BLaER1 treated with 17β-estradiol and CSF1 and Interleukin-3, amounts not matched to agents 10 nM and 100 nM (cell line): Measurements from ENCODE around the gene SYNGR4.
"Not testable (repeated sequence)": the region's sequence is repeated elsewhere in the genome, so short reads cannot be mapped to it uniquely, and the experiment has no call there.

ENCODE experiments used
- H3K27ac ChIP-seq, 11 experiments: shearing (Covaris generic); formaldehyde crosslinking; 2 replicates each; pipeline ENCODE4 v1.8.1; 2022
- H3K27me3 ChIP-seq, 11 experiments: shearing (Covaris generic); formaldehyde crosslinking; 2 replicates each; pipeline ENCODE4 v1.8.1; 2022
- H3K36me3 ChIP-seq, 11 experiments: shearing (Covaris generic); formaldehyde crosslinking; 2 replicates each; pipeline ENCODE4 v1.8.1; 2022
- H3K4me1 ChIP-seq, 10 experiments: shearing (Covaris generic); formaldehyde crosslinking; 2 replicates each; pipeline ENCODE4 v1.8.1; 2022
- H3K4me2 ChIP-seq, 11 experiments: shearing (Covaris generic); formaldehyde crosslinking; 2 replicates each; pipeline ENCODE4 v1.8.1; 2022
- H3K4me3 ChIP-seq, 10 experiments: shearing (Covaris generic); formaldehyde crosslinking; 2 replicates each; pipeline ENCODE4 v1.8.1; 2022
- H3K9ac ChIP-seq, 11 experiments: shearing (Covaris generic); formaldehyde crosslinking; 2 replicates each; pipeline ENCODE4 v1.8.1; 2022
- H3K9me3 ChIP-seq, 11 experiments: shearing (Covaris generic); formaldehyde crosslinking; replicated peaks in 1 of 11; 2 replicates each; pipeline ENCODE4 v1.8.1; 2022
- H4K20me1 ChIP-seq, 11 experiments: shearing (Covaris generic); formaldehyde crosslinking; 2 replicates each; pipeline ENCODE4 v1.8.1; 2022
- Cebpa-rat ChIP-seq, 11 experiments: shearing (Covaris generic); IDR thresholded peaks; 2 replicates each; pipeline ENCODE4 v1.8.1; 2022

The SYNGR4 gene

DNA sequence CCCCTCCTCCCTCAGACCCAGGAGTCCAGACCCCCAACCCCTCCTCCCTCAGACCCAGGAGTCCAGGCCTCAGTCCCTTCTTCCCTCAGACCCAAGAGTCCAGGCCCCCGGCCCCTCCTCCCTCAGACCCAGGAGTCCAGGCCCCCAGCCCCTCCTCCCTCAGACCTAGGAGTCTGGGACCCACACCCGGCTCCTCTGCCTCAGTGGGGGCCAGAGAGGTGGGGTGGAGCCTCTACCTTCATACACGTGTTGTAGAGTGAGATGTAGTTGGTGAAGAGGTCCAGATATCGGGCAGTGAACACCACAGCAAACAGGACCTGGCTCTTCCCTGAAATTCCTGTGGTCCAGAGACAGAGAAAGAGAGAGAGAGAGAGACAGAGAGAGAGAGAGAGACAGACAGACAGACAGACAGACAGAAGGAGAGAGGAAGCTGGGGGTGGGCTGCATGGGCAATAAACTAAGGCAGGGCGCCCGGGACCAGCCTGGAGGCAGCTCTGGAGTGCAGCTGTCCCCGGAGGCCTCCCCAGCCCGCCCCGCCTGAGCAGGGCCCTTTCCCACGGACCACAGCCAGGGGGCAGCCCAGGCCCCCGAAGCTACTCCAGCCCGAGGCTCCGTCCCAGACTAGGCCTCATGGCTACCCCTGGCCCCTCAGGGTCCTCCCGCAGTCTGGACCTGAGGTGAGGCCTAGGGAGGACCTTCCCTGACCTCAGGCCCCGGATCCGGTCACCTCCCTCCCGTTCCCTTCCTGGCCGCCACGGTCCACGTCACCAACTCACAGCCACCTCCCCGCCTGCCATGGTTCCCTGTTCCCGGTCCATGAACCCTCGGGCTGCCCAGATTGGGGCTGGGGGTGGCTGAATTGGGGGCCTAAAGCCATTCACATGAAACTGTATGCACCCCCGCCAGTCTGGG is 26.3 kb downstream of the SYNGR4 start:
- TF ChIP-seq Cebpa-rat (IDR thresholded peaks at IDR 0.05) = no peak
- Histone ChIP-seq H3K4me3 (peak overlapping the region; percentile 72 to 96 (median 88)), H3K4me1 (peaks cover 28 to 51% (median 46%) of the 10 kb centered on the region in 10 experiments), H3K4me2 (peak overlapping the region; percentile 74 to 98 (median 94)), H4K20me1 (peaks cover 0 to 24% (median 6%) of the 10 kb centered on the region in 11 experiments; a peak in 10 of 22 replicates), H3K36me3 (peaks cover 40 to 41% (median 40%) of the 10 kb centered on the region in 11 experiments), H3K27ac (peak overlapping the region; percentile 92 to 98 (median 96)), H3K9ac (peak overlapping the region; percentile 91 to 100 (median 98)), H3K27me3 (peaks cover 23 to 31% (median 30%) of the 10 kb centered on the region in 11 experiments), H3K9me3 (no peaks in the 10 kb centered on the region)

DNA sequence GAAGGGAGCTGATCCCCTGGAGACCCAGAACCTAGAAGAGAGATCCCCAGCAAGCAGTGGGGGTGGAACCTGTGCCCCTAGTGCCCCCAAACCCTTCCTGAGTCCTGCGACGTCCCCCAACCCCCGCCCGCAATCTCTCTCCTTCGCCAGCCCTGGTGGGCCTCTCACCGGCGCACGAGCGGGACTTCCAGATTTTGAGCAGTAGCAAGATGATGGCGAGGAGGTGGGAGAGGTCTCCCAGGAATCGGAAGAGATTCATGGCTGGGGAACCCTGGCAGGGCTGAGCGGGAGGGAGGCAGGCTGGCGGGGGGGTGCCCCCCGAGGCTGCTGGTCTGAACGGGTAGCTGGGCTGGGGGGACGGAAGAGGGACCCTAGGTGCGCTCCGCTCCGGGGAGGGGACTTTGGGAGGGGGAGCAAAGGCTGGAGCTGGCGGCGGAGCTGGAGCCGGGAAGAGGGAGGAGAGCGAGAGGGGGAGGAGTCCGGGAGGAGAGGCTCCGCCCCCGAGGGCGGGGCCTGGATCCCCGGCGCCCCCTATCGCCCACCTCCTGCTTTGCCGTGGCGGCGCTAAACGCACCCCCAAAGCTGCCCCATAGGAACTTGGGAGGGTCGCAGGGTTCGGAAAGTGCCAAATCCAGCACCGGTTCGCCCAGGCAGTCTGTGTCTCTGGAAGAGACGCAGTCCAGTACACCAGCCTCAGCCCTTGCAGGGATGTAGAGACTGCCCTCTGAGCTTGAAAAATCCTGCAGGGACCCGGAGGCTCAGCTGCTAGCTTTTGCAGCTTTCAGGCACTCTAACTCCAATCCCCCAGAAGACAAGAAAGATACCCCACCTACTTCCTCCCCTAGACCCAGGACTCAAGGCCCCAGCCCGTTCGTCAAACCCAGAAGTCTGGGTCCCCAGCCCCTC is 27.2 kb downstream of the SYNGR4 start, which contains the start of gene KDELR1:
Gene KDELR1 (minus strand): TSS at position 452 of the 906 bp plus-strand sequence. CDS start 193 bp downstream, at position 259.
- Histone ChIP-seq H3K4me1 (peaks cover 28 to 60% (median 55%) of the 10 kb centered on the region in 10 experiments), H3K9me3 (no peaks in the 10 kb centered on the region), H3K4me2 (peak within 1 kb of the TSS; percentile 74 to 99 (median 96)), H3K4me3 (peak within 1 kb of the TSS; percentile 72 to 96 (median 88)), H4K20me1 (peaks cover 0 to 26% (median 6%) of the 10 kb centered on the region in 11 experiments; a peak in 10 of 22 replicates), H3K9ac (peak within 1 kb of the TSS; percentile 91 to 100 (median 98)), H3K27ac (peak within 1 kb of the TSS; percentile 92 to 98 (median 96)), H3K27me3 (peaks cover 32 to 41% (median 39%) of the 10 kb centered on the region in 11 experiments), H3K36me3 (peaks cover 31 to 32% (median 31%) of the 10 kb centered on the region in 11 experiments)
- no peak for TF ChIP-seq Cebpa-rat (IDR thresholded peaks at IDR 0.05)

DNA sequence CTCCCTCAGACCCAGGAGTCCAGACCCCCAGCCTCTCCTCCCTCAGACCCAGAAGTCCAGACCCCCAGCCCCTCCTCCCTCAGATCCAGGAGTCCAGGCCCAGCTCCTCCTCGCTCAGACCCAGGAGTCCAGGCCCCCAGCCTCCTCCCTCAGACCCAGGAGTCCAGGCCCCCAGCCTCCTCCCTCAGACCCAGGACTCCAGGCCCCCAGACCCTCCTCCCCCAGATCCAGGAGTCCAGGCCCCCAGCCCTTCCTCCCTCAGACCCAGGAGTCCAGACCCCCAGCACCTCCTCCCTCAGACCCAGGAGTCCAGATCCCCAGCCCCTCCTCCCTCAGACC is 27.8 kb downstream of the SYNGR4 start:
- H3K27me3 ChIP-seq = peaks cover 38 to 47% (median 45%) of the 10 kb centered on the region in 11 experiments
- H3K4me2 ChIP-seq = peak overlapping the region; percentile 40 to 99 (median 93); a peak in 19 of 22 replicates
- H3K4me3 ChIP-seq = peak overlapping the region in 1 of 10 experiments; percentile 88; a peak in 2 of 20 replicates
- H3K9me3 ChIP-seq = not testable (repeated sequence)
- peaks cover 0 to 23% (median 6%) of the 10 kb centered on the region in 11 experiments; a peak in 10 of 22 replicates for H4K20me1 ChIP-seq
- peaks cover 28 to 66% (median 61%) of the 10 kb centered on the region in 10 experiments for H3K4me1 ChIP-seq
- H3K9ac ChIP-seq = peak overlapping the region in 7 of 11 experiments; percentile 91 to 100 (median 98); a peak in 6 of 22 replicates
- peak overlapping the region in 2 of 11 experiments; percentile 94 to 97; a peak in 2 of 22 replicates for H3K27ac ChIP-seq
- H3K36me3 ChIP-seq = peaks cover 25 to 26% (median 25%) of the 10 kb centered on the region in 11 experiments

DNA sequence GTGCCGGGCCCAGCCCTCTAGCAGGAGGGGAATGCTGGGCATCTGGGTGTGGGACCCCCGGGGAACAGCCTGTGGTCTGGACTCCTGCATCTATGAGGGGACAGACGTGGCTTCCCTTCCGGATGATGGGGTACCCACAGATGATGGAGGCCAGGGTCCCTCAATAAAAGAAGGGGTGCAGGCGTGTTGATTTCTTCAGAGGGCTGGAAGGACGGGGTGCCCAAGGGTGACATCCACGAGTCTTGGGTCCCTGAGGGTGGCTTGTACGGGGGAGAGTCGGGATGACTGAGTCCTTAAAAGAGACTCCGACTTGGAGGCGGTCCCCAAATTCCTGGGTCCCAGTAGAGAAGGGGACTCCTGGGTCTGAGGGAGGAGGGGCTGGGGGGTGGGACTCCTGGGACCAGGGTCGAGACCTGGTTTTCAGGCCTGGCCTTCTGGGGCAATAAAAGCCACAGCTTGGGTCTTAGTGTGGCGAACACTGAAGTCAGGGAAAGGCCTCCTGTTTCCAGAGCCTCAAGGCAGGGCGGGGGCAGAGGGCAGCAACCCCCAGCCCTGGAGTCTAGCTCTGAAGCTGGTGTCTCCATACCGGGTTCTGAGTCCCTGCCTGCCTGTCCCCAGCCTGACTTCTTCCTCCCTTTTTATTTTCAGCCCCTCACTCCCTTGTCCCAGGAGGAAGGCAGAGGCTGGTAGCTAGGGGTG is 28.8 kb downstream of the SYNGR4 start:
- peak overlapping the region in 5 of 11 experiments; percentile 6 to 52 (median 36); a peak in 7 of 22 replicates for H3K27ac ChIP-seq

DNA sequence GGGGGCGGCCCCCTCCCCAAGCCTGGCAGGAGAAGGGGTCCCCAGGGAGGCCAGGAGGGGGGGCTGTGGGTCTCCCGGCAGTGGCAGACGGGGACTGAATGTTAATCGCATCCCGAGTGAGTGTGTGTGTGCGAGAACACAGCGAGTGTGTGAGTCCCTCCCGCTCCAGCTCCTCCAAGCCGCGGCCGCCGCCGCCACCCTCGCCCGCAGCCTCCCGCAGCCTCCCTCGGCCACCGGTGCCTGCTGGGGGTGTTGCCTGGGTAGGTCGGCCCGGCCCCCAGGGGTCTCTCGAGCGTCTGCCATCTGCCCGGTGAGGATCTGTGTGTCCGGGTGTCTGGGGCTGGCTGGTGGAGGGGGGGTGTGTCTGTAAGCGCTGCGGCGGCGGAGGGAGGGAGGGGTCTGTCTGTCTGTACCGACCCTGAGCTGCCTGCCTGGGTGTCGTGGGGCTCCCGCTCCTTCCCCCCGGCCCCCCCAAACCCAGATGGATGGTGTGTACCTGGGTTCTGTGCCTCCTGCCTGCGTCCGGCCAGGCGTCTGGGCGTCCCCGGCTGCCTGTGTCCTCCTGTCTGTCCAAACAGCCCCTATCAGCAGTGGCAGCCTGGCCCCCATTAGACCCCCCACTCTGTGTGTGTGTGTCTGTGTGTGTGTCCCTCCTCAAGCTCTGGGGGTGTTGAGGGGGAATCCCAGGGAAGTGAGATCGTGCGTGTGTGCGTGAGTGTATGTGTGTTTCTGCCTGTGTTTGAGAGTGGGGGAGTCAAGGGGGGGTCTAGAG is 29.6 kb downstream of the SYNGR4 start, which contains the start of gene GRIN2D:
Gene GRIN2D (plus strand): TSS at position 110 of the 772 bp plus-strand sequence. CDS start 4,725 bp downstream, outside the sequence.
- H3K9ac ChIP-seq = peak within 1 kb of the TSS; percentile 44 to 74 (median 61); a peak in 20 of 22 replicates
- peaks cover 56 to 64% (median 63%) of the 10 kb centered on the region in 11 experiments for H3K27me3 ChIP-seq
- peak within 1 kb of the TSS; percentile 84 to 99 (median 95) for H3K4me2 ChIP-seq
- peaks cover 0 to 14% (median 5%) of the 10 kb centered on the region in 11 experiments; a peak in 8 of 22 replicates for H4K20me1 ChIP-seq
- peaks cover 26 to 72% (median 66%) of the 10 kb centered on the region in 10 experiments for H3K4me1 ChIP-seq
- H3K9me3 ChIP-seq = peaks cover 0 to 5% (median 0%) of the 10 kb centered on the region in 11 experiments; a peak in 4 of 22 replicates
- no peak for TF ChIP-seq Cebpa-rat (IDR thresholded peaks at IDR 0.05)
- H3K27ac ChIP-seq = peak within 1 kb of the TSS in 5 of 11 experiments; percentile 6 to 52 (median 36); a peak in 7 of 22 replicates
- H3K36me3 ChIP-seq = peaks cover 7 to 9% (median 8%) of the 10 kb centered on the region in 11 experiments
- H3K4me3 ChIP-seq = peak within 1 kb of the TSS; percentile 35 to 66 (median 52)

More for the DNA sequence above, 28.8 kb downstream of the SYNGR4 start:
- peak overlapping the region; percentile 84 to 99 (median 95) for H3K4me2 ChIP-seq
- peaks cover 48 to 57% (median 56%) of the 10 kb centered on the region in 11 experiments for H3K27me3 ChIP-seq
- peaks cover 0 to 14% (median 5%) of the 10 kb centered on the region in 11 experiments; a peak in 10 of 22 replicates for H4K20me1 ChIP-seq
- TF ChIP-seq Cebpa-rat (IDR thresholded peaks at IDR 0.05) = no peak
- H3K9me3 ChIP-seq = no peaks in the 10 kb centered on the region
- H3K9ac ChIP-seq = peak overlapping the region in 10 of 11 experiments; percentile 44 to 74 (median 64); a peak in 18 of 22 replicates
- peaks cover 14 to 16% (median 15%) of the 10 kb centered on the region in 11 experiments for H3K36me3 ChIP-seq
- H3K4me3 ChIP-seq = peak overlapping the region in 9 of 10 experiments; percentile 35 to 66 (median 52); a peak in 15 of 20 replicates
- H3K4me1 ChIP-seq = peaks cover 28 to 72% (median 67%) of the 10 kb centered on the region in 10 experiments

DNA sequence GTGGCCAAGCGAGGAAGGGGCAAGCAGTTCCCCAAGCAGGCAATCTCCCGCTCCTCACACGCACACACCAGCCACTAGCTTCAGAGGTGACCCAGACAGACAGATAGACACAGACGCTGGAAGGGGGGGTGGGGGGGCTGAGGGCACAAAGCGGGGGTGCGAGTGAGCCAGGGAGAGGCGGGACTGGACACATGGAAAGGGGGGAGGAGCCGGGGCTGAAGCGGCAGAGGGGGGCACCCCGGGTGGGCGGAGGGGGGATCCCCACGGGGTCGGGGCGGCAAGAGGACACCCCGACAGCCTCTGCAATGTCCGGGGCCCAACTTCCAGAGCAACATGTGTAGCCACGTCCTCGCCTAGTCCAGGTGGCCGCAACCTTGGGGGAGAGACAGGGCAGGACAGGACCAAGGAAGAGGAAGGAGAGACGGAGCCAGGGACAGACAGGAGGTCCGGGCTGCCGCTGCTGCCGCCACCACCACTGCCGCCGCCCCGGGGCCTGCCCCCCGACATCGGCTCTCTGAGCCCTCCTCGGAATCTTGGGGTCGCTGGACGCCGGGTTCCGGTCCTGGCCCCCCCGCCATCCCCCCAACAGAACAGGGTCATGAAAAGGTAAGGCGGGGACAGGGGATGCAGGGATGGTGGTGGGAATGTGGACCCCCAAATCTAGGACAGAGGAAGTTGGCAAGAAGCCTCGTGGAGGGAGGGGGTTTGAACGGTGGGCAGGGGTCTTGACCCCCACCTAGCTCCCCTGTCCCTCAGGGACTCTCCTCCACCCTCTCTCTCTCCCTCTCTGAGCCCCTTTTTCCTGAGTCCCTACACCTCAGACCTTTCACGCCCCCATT is 30.4 kb downstream of the SYNGR4 start:
- H3K4me3 ChIP-seq = peak overlapping the region; percentile 35 to 66 (median 52); a peak in 19 of 20 replicates
- H3K36me3 ChIP-seq = peaks cover 0 to under 1% (median under 1%) of the 10 kb centered on the region in 11 experiments; a peak in 10 of 22 replicates
- H3K27me3 ChIP-seq = peaks cover 64 to 73% (median 71%) of the 10 kb centered on the region in 11 experiments
- H3K27ac ChIP-seq = peak overlapping the region in 1 of 11 experiments; percentile 13; a peak in 1 of 22 replicates
- peaks cover 0 to 14% (median 0%) of the 10 kb centered on the region in 11 experiments; a peak in 7 of 22 replicates for H4K20me1 ChIP-seq
- peaks cover 18 to 66% (median 63%) of the 10 kb centered on the region in 10 experiments for H3K4me1 ChIP-seq
- peak overlapping the region; percentile 44 to 74 (median 61); a peak in 18 of 22 replicates for H3K9ac ChIP-seq
- H3K4me2 ChIP-seq = peak overlapping the region; percentile 84 to 99 (median 95)
- H3K9me3 ChIP-seq = peaks cover 0 to 12% (median 6%) of the 10 kb centered on the region in 11 experiments; a peak in 12 of 22 replicates
- TF ChIP-seq Cebpa-rat (IDR thresholded peaks at IDR 0.05) = no peak
